ENCODE data around the gene RNF144B.
A peak's percentile ranks its signal among the peaks of the same experiment; 100 is the strongest.

The RNF144B gene

DNA sequence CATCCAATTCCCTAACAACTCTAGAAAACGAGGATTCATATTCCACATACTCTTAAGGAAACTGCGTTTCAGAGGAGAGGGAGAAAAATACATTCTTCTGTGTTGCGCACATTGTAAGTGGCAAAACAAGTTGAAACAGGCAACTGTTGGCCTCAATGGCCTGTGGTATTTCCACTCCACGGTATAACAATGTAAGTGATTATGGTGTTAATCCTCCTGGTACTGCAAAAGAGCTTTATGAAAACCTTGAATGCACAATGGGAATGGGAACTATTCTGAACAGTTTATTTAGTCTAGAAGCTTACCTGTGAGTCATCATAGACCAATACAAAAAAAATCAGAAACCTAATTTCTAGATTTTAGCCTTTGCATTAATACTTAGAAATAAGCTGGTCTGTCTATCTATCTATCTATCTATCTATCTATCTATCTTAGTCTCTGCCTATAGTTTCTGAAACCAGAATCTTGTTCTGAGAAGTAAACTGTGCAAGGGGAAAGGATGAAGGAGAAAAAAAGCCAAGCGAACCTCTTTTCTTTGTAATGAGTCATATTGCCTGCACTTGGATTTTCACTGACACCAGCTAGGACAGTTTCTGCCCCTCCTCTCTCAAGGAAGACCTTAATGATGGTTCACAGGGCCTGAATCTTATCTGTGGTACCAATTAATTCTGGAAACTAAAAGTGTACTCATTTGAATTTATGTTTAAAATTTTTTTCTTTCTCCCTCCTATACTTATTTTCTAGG, 101.5 kb downstream of the RNF144B start:
- DNase-seq (ENCODE audit: low spot score) = no peak

DNA sequence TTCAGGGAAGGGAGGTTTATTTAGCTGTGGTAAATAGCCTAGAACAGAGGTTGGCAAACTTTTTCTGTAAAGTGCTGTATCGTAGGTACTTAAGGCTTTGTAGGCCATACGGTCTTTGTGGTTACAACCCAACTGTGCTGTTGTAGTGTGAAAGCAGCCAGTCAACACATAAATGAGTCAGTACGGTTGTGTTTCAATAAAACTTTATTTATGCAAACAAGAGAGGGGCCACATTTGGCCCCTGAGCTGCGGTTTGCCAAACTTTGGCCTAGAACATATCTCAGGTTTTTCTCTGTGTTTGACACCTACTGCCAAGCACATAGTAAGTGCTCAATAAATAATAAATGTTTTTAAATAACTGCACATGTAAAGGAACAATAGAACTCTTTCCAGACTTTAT, 102.2 kb downstream of the RNF144B start:
- DNase-seq (ENCODE audit: low spot score) = no peak

DNA sequence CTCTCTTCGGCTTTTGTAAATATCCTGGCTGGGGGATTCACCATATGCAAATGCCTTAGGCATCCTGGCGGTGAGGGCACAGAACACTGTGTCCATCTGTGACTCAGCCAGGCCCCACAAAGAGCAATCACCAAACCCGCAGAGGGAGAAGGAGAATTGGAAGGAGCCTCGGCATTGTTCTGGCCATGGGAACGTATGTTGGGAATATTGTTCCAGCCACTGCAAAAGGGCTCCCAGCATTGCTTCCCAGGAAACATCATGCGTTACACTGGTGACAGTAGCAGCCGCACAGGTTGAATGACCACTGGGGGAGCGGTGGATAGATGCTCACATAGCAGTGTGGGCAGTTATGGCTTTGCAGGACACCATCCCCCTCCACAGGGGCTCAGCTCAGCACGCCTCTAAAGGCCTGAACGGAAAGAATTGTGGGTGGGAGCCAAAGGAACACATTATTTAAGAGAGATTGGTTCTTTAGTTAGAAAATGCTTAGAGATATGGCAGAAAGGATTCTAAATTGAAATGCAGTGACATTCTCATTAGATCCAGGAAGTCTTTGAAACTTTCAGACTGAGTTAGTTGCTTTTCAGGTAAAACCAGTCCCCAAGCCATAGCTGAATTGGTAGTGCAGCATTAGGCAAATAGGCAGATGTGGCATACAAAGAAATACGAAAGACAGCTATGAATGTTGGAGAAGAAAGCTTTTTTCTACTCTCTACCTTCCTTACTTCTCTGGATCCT, 104.3 kb downstream of the RNF144B start:
- DNase-seq (ENCODE audit: low spot score) = no peak

DNA sequence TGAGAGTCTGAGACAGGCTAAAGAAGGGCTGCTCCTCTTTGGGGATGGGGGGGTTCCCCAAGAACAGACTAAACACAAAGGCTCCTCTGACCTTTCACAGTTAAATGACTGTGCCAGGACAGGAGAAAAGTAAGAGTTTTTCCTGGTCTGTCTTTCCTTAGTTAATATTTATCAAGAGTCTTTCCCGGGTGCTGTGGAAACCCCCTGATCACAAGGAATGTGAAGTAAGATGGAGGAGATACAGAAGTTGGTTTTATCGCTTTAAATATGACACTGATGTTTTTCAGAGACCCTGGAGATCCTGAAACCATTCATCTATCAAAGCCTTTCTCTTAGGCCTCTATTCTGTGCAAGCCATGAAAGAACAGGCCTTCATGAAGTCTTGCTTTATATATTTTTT, 105.8 kb downstream of the RNF144B start:
- no peak for DNase-seq (ENCODE audit: low spot score)

DNA sequence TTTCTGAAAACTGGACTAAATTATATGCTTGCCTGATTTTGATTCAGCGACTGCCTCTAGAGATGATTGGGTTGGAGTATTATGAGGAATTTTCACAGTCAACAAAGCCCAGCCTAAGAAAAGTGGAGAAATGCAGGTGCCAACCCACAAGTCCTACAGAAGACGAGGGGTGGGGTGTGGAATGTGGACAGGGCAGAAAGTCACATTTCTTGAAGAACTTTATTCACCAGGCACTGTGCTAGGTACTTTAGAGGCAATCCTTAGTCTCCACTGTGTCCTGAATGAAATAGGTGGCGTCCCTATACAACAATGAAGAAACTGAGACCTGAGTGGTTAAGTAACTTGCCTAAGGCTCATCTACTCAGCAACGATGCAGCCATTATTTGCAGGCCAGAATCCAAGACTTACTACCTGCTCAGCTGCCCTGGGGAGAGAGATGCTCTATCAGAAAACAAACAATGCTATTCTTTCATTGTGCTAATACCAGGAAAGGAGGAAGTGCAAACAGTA, 106.3 kb downstream of the RNF144B start:
- DNase-seq (ENCODE audit: low spot score) = no peak

DNA sequence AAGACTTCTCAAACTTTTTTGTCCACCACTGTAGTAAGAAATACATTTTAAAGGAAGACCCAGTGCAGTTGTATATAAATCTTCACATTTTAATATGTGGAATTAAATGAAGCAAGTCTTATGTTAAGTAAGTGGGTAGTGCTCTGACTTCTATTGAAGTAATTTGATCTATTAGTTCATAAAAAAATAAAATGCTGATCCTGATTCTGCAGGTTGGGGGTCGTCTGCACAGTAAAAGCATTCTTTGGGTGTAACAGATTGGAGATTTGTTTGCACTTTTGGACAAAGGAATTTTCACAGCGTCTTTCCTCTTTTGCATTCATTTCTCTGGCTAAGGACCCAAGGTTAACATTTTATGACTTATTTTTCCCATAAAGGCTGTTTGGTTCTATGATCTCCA, 106.8 kb downstream of the RNF144B start:
- no peak for DNase-seq (ENCODE audit: low spot score)

DNA sequence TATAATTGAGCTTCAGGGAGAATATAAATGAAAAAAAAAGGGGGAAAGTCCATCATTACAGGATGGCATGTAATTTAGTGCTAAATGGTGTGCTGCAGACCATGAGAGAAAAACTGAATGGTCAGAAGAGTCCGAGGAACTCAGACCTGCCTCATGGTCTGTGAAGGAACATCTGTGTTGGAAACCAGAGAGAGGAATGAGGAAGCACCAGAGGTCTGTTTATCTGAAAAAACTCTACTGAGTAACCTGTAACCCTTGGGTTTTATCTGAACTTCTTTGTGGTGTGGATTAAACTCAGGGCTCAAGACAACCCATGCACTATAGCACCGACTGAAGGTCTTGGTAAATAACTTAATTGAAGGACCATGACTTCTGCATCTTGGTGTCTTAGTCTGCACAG, 108.1 kb downstream of the RNF144B start:
- no peak for DNase-seq (ENCODE audit: low spot score)

DNA sequence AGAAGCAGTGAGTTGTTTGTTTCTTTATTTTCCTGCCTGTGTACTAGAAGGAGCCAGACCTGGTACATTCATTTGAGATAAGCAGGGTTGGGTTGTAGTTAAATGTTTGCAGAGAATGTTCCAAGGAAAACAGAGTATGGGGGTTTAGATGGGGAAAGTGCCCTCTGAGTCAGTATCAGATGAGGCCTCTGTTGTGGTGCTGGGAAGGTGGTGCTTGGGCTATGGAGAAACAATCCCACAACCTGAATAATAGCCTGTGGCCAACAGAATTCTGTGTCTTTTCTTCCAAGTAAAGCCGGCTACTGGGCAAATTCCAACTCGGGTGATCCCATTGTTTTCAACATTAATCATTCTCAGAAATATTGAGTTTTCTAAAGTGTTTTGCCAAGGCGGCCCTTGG, 109.3 kb downstream of the RNF144B start:
- DNase-seq (ENCODE audit: low spot score) = no peak

DNA sequence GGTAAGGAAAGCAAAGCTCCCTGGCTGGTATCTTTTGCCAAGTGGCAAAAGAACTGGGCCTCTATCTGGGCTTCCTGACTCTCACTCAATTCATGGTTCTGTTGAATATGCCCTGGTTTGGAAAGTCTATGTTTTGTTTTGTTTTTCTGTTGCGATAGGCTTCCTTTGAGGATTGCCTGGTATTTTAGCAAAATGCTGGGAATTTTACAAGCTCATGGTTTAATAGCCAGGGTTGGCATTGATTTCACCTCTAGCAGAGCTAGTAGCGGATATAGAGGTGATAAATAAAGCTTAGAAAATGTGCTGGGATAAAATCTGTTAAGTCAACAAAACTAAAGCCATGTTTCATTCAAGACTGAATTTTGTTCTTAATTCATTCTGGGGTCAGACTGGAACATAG, 109.9 kb downstream of the RNF144B start:
- DNase-seq (ENCODE audit: low spot score) = no peak

DNA sequence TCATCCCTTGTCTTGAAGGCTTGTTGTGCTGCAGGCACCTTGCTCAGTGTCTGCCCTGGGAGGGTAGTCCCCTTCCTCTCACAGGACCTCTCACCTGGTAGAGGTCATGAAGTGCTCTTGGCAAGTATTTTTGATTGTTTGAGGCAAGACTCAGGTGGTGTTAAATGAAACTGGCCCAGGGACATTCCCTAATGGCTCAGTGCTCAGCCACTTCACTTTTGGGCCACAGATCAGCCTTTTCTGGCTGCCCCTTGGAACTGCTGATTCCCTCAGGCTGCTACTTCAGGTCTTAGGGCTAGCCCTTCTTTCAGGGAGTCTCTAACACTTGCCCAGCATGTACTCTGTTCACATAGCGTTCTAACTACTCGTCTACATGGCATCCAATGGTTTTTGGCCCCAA, 111.3 kb downstream of the RNF144B start:
- no peak for DNase-seq (ENCODE audit: low spot score)

DNA sequence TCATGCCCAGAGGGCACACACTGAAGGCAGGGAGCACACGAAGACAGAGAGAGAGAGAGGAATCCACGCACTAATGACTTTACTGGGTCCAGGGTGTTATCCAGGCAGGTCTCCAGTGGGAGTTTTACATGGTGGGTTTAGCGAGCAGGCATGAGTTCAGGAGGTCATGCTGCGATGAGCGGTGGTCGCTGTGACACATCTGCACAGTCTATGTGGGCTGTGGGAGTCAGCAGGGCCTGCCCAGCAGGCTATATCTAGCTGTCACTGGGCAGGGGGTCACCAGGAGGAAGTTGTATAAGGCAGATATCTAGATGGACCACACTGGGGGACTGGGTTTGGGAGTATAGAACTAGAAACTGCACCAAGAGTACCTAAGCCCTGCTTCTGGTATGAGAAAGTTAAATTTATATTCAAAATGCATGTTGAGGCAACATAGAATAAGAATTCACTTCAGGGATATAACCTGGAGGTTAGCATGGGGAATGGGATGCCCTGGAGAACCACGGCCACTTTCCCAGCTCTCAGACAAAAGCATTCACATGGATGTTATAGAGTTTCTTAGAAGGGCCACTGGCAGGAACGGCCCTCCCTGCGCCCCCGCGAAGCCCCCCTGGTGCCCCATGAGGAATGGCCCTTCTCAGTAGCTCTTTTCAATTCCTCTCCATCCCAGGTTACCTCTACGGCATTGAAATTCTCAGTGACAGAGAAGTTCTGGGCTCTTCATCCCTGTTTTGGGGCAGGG, 113.9 kb downstream of the RNF144B start:
- DNase-seq (ENCODE audit: low spot score) = no peak

DNA sequence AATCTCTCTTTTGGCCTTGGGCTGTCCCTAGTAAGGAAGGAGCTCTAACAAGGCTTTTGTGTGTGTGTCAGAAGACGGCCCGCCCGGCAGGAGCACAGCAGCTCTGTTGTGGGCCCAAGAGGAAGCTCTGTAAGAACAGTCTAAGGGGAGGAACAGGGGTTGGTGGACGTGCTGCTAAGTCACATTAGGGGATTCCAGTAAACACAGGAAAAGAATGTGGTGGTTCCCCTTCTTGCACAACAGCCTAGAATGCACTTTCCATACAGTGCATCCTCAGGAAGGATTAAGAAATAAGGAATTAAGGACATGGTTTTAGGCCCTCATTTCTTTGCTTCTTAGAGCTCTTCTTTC, 114.5 kb downstream of the RNF144B start:
- DNase-seq (ENCODE audit: low spot score) = no peak

DNA sequence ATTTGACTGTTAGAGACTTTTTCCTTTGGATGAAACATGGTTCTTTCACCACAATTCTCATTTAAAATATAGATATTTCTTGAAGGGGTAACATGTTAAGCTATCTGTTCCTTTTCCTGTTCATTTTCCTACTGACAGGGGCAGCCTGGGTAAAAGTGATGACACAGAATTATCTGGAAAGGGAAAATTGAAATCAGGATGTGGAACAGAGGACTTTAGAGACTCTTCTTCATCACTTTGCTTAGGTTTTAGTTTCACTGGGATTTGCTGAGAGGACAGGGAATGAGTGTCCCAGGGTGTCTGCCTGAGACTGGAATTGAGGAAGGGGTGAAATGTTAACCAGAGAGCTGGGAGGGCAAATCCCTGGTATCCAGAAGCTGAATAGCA, 116.0 kb downstream of the RNF144B start:
- DNase-seq (ENCODE audit: low spot score) = no peak

DNA sequence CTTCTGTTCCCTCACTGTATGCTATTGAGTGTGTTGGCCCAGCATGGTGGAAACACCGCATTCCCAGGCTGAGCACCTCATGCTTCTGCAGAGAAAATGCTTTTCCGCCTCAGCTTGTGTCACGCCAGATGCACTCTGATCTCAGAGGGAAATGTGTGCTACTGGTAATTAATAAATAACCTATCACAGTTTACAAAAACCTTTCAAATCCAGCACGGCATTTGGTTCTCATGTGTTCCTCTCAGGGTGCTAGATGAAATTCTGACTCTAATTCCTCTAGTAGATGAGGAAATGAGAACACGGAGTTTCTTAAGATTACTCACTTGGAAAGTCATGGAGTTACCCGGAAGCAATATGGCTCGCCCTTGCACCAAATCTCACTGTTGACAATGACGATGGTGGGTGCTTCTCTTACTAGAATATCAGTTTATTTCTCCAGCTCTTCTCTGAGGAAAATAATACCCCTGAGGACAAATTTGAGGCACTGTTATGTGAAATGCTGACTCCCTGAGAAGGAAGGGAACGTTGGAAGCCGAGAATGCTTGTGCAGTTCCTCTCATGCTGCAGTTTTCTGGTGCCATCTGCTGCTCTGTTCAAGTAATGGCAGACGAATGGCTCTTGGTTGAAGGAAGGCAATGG, 116.6 kb downstream of the RNF144B start:
- DNase-seq (ENCODE audit: low spot score) = peak; percentile 8

DNA sequence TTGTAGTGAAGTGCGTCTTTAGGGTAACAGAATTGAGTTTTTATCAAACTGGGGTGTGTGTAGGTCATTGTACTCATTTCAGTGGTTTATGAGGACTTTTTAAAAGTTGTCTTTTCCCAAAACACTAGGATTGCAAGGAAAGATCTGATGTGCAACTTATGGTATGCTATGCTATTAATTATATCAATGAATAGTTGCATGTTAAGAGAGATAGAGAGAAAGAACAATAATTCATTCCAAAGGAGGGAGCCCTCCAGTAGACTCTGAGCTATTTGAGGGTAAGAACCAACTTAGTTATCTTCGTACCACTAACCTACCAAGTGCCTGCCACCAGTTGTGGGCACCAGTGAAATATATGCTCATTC, 117.1 kb downstream of the RNF144B start:
- no peak for DNase-seq (ENCODE audit: low spot score)

DNA sequence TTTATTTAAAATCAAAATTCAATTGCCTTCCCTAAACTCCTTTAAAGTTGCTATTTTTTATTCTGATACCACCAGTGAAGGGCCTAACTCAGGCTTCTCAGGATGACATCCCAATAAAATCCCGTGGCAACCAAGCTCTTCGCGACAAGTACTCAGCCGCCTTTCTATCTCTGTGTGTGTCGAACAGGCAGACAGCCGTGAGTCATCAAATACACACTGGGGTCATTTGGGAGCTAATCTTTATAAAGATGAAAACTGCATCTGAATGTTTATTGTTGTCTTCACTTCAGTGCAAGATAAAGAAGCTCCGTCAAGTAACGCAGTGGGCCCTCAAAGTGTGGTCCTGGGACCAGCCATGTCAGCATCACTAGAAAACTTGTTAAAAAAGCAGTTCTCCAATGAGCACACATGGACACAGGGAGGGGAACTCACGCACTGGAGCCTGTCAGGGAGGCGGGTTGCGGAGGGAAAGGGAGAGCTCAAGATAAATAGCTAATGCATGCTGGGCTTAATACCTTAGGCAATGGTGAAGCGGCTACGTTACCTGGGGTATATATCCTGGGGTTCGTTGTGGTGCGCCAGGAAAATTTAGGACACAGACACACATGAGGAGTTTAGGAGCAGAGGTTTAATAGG, 119.3 kb downstream of the RNF144B start:
- no peak for DNase-seq (ENCODE audit: low spot score)

DNA sequence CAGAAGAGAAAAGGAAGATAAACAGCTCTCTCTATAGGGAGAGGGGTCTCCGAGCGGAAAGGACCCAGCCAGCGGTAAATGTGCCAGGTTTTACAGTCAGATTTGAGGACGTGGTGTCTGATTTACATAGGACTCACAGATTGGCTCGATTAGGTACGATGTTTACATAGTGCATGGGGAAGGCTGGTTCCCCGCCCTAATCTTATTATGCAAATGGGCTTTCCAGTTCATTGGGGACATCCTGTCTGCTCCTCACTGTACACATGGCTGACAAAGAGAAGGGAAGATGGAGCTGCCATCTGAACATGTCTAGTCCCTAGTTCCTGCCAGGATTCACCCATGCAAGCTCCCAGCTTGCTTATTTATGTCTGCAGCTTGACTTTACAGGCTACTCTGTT, 119.9 kb downstream of the RNF144B start:
- no peak for DNase-seq (ENCODE audit: low spot score)

DNA sequence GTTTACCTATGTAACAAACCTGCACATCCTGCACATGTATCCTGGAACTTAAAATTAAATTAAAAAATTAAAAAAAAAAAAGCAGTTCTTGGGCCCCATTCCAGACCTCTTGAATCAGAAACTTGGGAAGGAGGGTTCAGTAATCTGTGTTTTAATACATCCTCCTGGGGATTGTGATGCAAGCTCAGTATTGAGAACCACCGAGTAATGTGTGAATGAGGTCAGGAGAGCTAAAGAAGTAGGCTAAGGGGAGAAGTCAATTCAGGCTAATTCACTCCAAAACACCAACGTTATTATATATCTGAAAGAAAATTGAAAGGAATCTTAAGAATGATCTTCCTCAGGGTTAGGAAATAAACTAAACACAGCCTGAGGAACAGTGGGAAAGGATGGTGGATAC, 120.4 kb downstream of the RNF144B start:
- no peak for DNase-seq (ENCODE audit: low spot score)

DNA sequence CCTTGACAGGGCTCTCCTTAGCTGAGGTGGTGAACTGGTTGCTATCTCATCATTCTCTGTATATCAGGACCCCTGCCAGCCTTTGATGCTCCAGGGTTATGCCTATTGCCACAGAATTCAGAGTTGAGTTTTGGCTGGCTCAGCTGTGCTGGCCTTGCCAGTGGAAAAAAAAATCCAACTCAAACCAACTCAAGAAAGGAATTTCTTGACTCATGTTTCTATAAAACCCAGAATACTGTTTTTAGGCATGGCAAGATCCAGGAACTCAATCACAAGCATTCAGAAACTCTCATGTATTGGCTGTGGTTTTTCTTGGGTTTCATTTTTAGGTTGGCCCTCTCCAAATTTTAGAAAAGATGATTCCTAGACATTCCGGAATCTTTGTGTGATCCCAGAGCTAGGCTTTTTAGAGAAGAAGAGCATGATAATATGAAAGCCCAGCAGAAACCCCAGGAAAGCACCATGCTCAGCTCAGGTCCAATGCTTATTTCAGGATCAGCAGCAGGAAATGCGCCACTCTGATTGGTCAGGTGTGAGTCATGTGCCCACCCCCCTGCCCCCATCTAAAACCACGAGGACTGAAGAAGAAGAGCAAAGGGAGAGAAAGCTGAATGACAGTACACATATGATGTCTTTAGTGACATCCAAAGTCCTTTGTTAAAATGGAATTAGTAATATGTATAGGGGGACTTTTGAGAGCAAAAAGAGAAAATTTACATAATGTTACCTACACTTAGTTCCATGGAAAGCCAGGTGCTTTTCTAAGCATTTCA, 122.9 kb downstream of the RNF144B start:
- DNase-seq (ENCODE audit: low spot score) = no peak

DNA sequence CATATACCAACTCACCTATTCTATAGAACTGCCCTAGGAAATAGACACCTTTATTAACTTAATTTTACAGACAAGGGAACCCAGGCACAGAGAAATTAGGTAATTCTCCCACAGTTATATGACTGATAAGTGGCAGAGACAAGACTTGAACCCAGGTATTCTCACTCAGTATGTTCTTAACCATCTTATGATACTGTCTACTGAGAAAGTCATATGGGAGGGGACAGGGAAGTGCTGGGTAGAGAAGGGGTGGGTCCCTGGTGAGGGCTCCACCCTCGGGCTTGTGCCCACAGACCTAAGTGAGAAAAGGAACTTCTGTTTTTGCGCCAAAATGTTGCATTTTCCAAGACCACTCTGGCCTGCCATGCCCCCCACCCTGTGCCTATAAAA, 123.5 kb downstream of the RNF144B start:
- DNase-seq (ENCODE audit: low spot score) = no peak

DNA sequence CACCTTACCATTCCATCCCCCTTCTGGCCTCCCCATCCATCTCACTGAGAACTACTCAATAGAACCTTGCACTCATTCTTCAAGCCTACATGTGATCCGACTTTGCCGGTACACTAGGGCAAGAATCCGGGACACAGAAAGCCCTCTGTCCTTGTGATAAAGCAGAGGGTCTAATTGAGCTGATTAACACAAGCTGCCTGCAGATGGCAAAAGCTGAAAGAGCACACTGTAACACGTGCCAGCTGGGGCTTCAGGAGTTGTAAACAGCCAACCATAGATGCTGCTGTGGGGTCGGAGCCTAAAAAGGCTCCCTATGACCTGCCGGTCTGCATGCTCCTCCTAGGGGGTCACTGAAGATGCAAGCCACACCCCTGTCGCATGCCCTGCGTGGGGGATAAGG, 124.1 kb downstream of the RNF144B start:
- no peak for DNase-seq (ENCODE audit: low spot score)

All from HuH-7.5 (cell line).